ENCODE measurements around the gene SFXN1. TPM values are rescaled to one million over a fixed set of nuclear protein-coding genes. Genes with fewer than 3 reads are reported as not detected.

The SFXN1 gene
- total RNA-seq, 1 donor from 2014 or later, result 123 TPM

DNA sequence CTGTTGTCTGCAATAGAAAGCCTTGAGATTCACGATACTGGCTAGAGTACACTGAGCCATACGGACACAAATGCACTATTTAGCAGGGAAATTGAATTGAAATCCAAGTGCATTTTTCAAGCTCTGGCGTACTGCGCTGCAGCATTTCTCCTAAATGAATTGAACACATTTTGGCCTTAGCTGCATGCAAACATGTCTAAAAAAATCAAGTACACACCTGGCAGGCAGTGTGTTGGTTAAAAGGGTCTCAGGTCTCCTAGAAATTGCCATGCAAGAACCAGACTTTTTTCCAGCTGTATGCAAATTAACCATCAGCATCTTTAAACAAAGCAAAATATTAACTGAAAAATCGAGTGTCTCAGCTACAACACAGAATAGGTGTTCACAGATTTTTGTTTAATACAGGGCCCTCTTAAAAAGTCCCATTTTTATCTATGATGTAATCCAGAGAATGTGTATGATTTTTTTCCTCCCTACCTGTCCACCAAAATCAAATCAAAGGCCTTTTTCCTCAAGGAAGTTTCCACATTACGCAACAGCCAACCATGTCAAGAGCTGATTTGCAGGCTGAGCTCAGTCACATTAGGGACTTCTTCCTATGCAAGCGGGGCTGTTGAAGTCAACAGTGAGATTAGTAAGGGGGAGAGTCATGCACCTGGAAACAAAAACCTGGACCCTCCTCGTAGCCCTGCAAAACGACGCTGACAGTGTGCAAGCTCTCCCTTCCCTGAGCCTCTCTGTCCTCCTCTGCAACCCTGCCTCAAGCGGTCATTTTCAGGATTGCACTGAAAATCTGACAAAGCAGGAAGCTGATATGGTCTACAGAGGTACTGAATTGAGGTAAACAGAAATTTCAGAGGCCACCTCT is 14.1 kb upstream of the SFXN1 start:
- no peak for FAIRE-seq
- Histone ChIP-seq H3K4me3 (ENCODE audit: low read depth, low read length) (no peak overlapping the region), H3K27me3 (ENCODE audit: control insufficient read depth, insufficient read depth, low read length) (no peaks in the 10 kb centered on the region), H3K36me3 (ENCODE audit: control insufficient read depth, insufficient read depth, low read length) (no peaks in the 10 kb centered on the region)
- TF ChIP-seq, protein P1, sequence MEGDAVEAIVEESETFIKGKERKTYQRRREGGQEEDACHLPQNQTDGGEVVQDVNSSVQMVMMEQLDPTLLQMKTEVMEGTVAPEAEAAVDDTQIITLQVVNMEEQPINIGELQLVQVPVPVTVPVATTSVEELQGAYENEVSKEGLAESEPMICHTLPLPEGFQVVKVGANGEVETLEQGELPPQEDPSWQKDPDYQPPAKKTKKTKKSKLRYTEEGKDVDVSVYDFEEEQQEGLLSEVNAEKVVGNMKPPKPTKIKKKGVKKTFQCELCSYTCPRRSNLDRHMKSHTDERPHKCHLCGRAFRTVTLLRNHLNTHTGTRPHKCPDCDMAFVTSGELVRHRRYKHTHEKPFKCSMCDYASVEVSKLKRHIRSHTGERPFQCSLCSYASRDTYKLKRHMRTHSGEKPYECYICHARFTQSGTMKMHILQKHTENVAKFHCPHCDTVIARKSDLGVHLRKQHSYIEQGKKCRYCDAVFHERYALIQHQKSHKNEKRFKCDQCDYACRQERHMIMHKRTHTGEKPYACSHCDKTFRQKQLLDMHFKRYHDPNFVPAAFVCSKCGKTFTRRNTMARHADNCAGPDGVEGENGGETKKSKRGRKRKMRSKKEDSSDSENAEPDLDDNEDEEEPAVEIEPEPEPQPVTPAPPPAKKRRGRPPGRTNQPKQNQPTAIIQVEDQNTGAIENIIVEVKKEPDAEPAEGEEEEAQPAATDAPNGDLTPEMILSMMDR (IDR thresholded peaks at IDR 0.05; ENCODE audit: insufficient read depth, low read length, severe bottlenecking), result peak; percentile 81
- peak; percentile 56 for DNase-seq (ENCODE audit: low read depth)

DNA sequence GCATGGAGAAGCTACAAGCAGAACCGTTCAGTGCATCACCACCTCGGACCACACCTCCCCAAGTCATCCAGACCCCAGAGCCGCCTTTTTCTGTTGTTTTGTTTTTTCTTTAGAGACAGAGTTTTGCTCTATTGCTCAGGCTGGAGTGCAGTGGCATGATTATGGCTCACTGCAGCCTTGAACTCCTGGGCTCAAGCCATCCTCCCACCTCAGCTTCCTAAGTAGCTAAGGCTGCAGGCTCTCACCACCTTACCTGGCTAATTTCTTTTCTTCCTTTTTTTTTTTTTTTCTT is 13.5 kb upstream of the SFXN1 start:
- no peak for FAIRE-seq
- TF ChIP-seq, protein P1 (IDR thresholded peaks at IDR 0.05; ENCODE audit: insufficient read depth, low read length, severe bottlenecking), result no peak
- Histone ChIP-seq H3K4me3 (ENCODE audit: low read depth, low read length) (no peak overlapping the region), H3K36me3 (ENCODE audit: control insufficient read depth, insufficient read depth, low read length) (no peaks in the 10 kb centered on the region), H3K27me3 (ENCODE audit: control insufficient read depth, insufficient read depth, low read length) (no peaks in the 10 kb centered on the region)
- DNase-seq (ENCODE audit: low read depth), result no peak

DNA sequence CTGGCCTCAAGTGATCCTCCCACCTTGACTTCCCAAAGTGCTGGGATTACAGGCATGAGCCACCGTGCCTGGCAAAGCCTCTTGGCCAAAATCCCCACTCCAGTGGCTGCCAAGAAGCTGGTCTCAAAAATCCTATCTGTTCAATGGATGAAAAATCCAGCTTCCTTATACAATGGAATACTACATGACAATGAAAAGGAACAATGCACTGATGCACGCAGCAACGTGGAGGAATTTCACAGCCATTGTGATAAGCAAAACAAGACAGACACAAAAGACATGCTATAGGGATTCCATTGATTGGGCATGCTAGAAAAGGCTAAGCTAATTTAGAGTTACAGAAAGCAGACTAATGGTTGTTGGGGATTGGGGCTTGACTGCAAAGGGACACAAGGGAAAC is 13.1 kb upstream of the SFXN1 start:
- Histone ChIP-seq H3K4me3 (ENCODE audit: low read depth, low read length) (no peak overlapping the region), H3K36me3 (ENCODE audit: control insufficient read depth, insufficient read depth, low read length) (no peaks in the 10 kb centered on the region), H3K27me3 (ENCODE audit: control insufficient read depth, insufficient read depth, low read length) (no peaks in the 10 kb centered on the region)
- DNase-seq (ENCODE audit: low read depth) (no peak), FAIRE-seq (no peak)
- TF ChIP-seq, protein P1 (IDR thresholded peaks at IDR 0.05; ENCODE audit: insufficient read depth, low read length, severe bottlenecking), result no peak

DNA sequence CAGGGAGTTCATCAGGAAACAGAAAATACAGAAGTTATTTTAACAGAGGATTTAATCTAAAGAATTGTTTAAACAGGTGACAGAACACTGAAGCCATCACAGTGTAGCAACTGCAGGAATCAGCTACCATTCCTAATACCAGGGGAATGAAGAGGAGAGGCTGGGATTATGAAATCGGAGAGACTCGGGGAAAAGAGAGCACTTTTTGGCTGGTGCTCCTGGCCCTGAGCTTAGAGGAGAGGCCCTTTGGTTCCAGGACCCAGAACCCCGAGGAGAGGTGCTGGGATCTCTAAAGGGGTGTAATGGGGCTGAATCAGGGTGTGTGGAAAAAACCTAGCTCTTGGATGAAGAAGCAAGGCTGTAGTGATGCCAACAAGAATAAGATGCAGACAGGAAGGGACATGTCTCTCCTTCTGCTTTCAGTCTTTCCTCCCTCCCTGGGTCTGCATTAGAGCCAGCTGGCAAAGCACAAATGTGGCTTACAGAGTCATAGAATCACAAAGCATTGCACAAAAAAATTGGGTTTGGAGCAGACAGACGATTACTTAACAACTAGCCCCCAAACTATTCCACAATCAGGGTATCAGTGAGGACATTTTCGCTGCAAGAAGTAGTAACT is 11.6 kb upstream of the SFXN1 start:
- Histone ChIP-seq H3K4me3 (ENCODE audit: low read depth, low read length) (no peak overlapping the region), H3K27me3 (ENCODE audit: control insufficient read depth, insufficient read depth, low read length) (no peaks in the 10 kb centered on the region), H3K36me3 (ENCODE audit: control insufficient read depth, insufficient read depth, low read length) (no peaks in the 10 kb centered on the region)
- TF ChIP-seq, protein P1 (IDR thresholded peaks at IDR 0.05; ENCODE audit: insufficient read depth, low read length, severe bottlenecking), result no peak
- FAIRE-seq, result no peak
- peak; percentile 45 for DNase-seq (ENCODE audit: low read depth)

DNA sequence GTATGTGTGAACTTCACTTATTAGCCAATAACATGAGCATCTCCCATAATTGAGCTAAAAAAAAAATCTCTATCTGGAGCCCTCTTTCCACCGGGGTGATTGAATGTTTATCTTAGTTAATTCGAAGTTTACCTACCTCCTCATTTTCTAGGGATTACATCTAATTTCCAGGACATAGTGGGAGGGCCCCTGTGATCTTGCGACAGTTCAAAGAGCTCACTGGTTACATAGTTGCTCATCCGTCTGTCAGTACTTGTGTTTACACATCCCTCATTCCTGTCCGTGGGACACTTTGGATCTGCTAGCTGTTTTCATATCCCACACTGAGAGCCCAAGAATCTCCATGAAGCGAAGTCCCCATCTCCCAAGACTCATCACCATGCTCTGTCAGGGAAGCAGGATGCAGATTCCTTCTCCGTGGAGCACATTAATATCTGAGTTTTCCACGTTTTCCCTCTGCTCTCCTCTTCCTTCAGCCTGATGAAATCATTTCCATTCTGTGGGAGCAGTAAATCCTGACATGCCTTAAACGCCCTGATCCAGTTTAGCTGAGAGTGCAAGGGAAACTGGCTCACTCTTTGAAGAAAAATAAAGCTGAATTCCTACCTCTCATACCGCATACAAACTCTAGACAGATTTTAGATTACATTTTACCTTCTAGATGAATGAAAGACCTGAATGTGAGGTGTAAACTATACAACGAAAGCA is 10.2 kb upstream of the SFXN1 start:
- no peak overlapping the region for H3K4me3 ChIP-seq (ENCODE audit: low read depth, low read length)
- TF ChIP-seq, protein P1 (IDR thresholded peaks at IDR 0.05; ENCODE audit: insufficient read depth, low read length, severe bottlenecking), result no peak
- DNase-seq (ENCODE audit: low read depth), result no peak
- H3K27me3 ChIP-seq (ENCODE audit: control insufficient read depth, insufficient read depth, low read length), result no peaks in the 10 kb centered on the region
- H3K36me3 ChIP-seq (ENCODE audit: control insufficient read depth, insufficient read depth, low read length), result no peaks in the 10 kb centered on the region
- FAIRE-seq, result no peak

All from bronchial epithelial cell (primary cell).